Measurements from ENCODE around the gene ASB15.
A peak's percentile ranks its signal among the peaks of the same experiment; 100 is the strongest.
"Not testable (repeated sequence)": the region's sequence is repeated elsewhere in the genome, so short reads cannot be mapped to it uniquely, and the experiment has no call there.

Gene ASB15

DNA sequence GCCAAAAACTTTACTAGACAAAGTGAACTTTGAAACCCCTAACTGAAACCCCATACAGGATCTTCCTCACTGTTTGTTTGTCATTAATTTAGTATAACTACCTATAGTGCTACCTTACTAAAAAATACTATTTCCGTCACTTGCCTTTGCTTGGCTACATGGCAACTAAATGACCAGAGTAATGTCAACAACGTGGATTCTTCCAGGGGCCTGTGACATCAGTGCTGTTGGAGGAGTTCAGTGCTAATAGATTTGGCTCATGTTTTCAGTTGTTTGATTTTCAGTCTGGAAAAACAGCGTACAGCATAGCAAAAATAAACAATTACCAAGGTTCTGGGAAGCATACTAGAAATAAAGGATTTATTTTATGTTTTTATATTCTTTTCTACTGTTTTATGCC is 3.0 kb upstream of the ASB15 start:
- DNase-seq (ENCODE audit: low read depth), result no peak

DNA sequence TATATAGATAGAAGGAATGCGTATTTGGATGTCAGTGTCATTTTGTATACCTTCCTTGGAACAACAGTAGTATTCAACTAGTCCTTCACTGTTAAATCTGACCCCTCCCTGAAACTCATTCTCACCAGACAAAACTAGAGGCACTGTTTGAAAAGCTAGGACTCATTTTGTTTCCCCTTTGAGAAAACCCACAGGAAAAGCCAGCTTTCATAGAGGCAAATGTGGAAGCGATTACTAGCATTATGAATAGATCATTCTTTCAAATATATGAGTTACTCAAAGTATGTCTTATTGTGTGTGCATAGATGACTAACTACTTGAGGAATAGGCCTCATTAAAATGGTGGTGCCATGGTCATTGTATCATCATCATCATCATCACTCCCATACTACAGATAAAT is 1.9 kb upstream of the ASB15 start:
- DNase-seq (ENCODE audit: low read depth), result no peak

DNA sequence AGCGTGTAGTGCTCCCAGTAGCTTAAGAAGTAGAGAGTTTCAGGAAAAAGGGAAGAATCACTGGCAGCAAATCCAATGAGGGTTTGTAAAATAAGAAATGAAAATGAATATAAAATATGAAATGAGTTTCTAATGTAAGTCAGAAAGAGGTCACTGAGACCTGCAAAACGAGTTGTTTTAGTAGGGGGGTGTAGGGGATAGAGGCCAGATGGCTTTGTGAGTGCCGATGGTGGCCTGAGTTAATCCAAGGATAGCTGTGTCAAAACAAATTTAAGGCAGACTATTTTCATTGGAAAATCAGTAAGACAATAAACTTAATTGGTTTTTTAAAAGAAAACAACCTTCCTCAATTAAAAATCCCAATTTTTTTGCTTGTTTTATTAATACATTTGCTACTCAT is 745 bp upstream of the ASB15 start:
- DNase-seq (ENCODE audit: low read depth), result no peak

DNA sequence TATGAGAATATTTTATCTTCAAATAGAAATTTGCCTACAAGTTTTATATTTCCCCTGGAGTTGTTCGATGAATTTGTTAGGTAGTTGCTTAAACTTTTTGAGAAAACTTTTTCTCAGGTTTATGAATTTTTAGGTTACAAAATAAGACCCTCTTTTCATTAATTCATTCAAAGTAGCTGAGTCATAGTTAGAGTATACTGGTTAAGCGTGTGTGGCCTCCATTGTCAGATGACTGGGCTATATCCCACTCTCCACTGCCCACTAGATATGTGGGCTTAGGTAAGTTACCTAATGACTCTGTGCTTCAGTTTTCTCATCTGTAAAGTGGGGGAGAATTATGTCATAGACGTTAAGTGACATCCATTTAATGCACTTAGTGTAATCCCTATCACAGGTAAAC is 1.0 kb downstream of the ASB15 start:
- DNase-seq (ENCODE audit: low read depth), result no peak

DNA sequence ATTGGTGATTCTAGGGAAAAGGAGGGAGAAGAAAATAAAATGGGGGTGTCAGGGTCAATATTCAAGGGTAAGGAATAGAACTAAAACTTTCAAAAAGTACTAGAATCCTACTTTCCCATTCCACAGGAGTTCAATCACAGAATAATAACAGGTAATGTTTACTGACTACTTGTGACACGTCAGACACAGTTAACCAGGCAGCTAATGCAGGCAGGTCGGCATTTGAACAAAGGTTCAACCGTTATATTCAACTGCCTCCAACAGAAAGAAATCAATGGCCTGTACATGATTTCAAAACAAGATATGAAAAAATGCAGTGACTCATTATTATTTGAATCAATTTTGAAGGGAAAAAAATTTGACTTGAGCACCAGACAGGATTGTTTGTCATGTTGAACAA is 3.1 kb downstream of the ASB15 start:
- DNase-seq (ENCODE audit: low read depth), result no peak

DNA sequence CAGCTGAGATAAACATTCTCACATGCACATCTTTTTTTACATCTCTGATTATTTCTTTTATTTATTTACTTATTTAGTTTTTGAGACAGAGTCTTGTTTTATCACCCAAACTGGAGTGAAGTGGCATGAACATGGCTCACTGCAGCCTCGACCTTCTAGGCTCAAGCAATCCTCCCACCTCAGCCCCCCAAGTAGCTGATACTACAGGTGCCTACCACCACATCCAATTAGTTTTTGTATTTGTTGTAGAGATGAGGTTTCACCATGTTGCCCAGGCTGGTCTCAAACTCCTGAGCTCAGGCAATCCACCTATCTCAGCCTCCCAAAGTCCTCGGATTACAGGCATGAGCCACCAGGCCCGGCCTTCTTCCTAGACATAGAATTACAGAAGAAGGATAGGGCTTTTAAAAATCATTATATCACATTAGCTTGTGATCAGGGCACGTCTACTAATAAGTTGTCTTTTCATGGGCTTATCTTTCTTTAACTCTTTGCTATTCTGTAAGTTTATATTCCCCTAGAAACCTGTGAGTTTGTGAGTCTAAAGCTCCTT is 5.9 kb downstream of the ASB15 start:
- DNase-seq (ENCODE audit: low read depth), result no peak

DNA sequence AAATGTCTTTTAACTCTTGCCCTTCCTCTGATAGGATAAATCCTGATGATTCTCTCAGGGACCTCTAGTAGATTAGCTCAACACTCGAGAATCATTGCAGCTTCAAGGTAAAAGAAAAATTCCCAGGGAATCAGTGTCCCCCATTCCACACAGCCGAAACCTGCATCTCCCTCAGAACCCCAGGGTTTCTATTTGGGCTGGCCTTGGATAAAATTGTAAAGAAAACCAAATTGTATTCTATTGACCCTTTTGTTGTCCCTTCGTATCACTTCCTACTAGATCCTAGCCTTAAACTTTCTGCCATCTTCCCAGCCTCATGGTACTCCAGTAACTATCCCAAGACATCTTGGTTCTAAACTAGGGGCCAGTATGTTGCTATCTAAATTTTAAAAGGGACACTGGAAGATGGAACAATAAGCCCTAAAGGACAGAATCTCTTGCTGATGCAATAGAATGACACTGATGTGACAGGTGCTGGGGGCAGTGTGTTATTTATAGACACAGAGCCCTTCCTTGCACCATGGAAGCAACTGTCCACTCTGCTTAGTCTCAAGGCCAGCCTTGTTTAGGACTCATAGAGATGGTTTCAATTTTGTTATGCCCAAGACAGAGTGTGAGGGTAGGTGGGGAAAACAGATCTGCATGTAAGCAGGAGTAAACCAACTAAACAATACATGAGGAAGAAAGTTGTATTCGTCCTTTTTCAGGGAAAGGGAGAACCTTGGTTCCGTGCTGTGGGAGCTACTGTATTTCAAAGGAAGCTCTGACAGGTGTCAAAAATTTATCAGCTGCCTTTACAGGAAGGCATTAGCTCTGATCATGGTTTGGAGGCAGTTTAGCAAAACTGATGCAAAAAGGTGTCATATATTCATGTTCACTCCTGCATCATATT is 7.6 kb downstream of the ASB15 start:
- DNase-seq (ENCODE audit: low read depth), result no peak

DNA sequence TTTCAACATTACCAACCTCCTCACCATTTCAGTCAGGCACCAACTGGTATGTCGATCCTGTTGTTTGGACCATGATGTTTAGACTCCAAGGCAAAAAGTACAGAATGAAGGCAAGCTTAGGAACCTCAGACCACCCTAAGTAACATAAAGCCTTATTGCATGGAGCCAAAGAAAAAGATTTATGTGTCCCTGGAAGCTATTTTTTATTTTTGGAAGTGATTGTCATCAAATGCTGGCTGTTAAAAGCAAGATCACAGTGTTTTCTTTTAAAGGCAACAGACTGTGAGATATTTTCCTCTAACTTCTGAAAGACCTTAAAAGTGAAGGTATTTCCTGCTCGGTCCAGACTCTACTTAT is 8.2 kb downstream of the ASB15 start:
- DNase-seq (ENCODE audit: low read depth), result no peak

DNA sequence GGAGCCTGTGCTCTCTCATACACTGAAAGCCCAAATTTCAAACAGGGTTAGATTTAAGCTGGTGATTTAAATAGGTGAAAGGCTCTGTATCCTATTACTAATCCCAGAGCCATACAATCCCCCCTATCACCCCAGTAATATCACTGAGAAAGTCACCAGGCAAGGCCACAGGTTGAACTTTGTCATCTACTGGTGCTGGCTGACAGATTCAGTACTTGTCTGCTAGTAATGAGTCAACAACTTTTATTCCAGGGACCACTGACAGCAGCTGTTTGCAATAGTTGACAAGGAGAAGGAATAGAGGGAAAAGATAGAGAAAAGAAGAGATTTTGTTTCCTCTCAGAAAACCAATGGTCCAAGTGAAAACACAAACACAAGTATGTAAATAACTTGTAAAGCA is 10.4 kb downstream of the ASB15 start:
- DNase-seq (ENCODE audit: low read depth), result no peak

DNA sequence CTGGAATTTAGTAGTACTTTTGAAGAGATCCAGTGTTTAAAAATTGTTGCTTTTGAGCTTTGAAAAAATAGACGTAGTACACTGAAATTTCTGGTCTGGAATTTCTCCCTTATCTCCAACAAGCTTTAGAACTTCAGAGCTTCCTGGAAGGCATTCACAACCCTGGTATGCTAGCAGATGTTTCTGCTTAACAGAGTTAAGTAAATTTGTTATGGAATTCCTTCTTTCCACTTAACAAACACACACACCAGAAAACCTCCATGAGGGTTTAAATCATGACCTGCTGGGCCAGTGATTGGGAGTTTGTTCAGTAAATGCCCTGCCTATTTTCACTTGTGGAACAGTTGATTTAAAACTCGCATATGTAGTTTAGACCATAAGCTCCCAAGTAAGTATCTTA is 13.7 kb downstream of the ASB15 start:
- DNase-seq (ENCODE audit: low read depth), result no peak

DNA sequence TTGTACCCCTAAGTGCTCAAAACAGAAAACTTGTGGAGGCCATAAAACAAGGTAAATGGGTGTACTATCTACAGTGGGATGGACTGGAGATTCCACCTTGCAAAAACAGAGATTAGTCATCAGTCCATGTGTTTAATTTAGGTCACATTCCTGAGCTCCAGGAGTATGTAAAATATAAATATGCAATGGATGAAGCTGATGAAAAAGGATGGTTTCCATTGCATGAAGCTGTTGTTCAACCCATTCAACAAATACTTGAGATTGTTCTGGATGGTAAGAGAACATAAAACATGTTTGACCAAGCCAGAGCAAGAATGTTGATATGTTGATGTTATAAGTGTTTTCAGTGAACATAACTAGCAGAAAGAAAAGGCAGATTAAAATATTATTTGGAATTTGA is 14.6 kb downstream of the ASB15 start:
- no peak for DNase-seq (ENCODE audit: low read depth)

DNA sequence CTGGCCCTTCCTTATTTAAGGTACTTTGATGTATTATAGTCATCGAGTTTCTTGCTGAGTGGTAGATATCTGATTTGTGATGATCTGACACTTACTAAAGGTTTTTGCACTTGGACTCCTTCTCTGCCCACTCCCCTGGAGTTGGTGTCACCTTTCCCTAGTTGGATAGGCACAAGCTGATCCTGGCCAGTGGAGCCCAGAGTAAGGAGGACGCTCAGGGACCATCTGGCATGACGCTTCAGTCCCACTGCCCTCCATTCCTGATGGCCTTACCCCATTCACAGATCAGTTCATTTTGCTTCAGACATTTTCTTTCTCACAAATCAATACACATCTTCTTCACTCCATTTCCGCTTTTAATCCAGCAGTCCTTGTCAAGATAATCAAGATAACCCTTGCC is 20.1 kb downstream of the ASB15 start:
- no peak for DNase-seq (ENCODE audit: low read depth)

DNA sequence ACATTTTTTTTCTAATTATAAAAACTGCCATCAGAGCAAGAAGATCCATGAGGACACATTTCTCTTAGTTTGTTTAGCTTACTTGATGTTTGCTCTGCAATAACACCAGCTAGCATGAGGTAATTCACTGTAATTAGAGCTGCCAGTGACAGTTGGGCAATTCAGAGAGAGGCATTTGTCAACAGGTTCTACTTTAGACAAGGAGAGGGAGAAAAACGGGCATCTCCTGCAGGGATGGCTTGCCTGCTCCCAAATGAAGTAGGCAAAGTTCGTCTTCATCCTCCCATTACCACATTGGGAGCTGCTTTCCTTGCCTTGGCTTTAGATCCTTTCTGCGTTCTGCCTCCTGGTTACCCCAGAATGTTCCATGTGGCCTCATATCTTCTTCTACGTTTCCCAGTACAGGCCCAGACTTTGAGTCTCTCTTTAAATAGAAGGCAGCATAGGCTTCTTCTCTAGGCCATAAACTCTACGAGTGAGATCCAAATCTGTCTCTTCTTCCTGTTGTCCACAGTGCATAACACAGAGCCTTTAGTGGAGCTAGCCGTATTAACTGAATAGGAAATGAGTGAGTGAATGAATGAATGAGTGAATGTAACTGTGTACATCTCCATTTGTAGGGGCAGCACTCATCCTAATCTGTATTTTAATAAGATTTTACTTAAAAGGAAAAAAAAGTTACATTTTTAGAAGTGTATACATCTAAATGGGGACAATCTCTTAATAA is 21.2 kb downstream of the ASB15 start:
- no peak for DNase-seq (ENCODE audit: low read depth)

DNA sequence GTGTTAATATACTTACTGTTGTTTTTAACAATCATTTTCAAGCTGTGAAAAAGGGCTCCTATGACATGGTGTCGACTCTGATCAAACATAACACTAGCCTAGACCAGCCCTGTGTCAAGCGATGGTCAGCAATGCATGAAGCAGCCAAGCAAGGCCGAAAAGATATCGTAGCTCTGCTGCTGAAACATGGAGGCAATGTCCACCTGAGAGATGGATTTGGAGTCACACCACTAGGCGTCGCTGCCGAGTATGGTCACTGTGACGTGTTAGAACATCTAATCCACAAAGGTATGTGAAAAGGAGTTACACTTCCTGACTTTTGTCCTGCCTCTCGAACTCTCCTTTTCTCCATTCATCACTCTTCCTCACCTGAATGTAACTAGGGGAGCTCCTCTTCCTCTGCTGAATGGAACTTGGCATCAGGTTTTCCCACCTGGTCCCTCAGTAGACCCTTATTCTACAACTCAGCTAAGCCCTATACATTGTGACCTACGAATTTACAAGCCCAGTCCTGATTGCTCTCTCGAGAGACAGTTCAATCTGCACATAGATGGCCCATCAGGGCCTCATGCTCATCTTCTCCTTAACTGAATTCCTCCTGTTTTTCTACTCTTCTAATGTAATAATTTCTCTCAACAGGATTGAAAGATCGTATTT is 23.0 kb downstream of the ASB15 start:
- peak; percentile 30 for DNase-seq (ENCODE audit: low read depth)

DNA sequence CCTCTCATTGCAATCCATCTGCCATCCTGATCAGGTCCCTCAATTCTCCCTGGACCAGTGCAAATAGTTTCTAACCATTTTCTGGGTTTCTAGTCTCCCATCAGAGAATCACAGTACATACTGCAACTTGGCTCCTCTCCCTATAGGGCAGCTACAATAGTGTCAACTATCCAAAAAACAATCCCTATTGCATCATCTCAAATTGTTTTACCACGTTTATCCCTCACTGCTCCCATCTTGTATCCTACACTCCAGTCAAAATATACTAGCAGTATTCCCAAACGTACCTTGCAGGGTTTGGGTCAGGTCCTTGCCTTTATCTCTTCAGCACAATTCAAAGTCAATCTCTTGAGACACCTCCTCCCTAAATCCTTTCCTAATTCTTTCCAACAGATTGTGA is 23.6 kb downstream of the ASB15 start:
- no peak for DNase-seq (ENCODE audit: low read depth)

DNA sequence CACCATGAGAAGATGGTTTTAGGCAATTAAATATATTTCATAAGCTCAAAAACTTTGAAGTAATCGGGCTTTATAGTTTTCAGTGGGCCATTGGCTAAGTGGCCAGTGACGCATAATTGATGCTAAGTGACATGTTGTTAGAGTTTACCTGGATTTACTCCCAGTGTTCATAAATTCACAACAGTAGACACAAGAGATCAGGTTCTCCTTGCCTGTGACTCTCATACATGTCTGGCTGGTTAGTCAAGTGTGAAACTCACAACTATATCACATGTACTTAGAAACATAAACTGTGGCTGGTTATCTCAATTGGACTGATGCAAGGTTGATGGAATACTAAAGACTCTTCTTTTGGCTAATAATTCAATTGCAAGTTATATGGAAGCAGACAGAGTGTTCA is 26.2 kb downstream of the ASB15 start:
- no peak for DNase-seq (ENCODE audit: low read depth)

DNA sequence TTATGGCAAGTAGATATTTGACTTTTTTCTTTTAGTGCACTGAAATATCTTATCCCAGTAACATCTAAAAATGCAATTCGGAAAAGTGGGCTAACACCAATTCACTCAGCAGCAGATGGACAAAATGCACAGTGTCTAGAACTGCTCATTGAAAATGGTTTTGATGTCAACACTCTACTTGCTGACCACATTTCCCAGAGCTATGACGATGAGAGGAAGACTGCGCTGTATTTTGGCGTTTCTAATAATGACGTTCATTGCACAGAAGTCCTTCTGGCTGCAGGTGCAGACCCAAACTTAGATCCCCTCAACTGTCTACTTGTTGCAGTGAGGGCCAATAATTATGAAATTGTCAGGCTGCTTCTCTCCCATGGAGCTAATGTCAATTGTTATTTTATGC is 27.2 kb downstream of the ASB15 start:
- no peak for DNase-seq (ENCODE audit: low read depth)

DNA sequence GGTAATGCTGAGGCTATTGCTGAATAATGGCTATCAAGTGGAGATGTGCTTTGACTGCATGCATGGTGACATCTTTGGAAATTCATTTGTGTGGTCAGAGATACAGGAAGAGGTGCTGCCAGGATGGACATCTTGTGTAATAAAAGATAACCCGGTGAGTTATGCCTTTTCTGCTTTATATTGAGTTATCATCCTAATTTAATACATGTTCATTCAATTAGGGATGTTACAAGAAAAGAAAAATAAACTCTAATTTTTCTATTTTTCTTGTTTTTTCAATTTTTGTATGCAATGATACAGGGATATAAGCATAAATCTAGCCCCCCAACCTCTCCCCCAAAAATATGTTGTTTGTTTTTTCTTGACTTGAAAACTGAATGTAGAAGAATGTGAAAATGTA is 27.7 kb downstream of the ASB15 start:
- no peak for DNase-seq (ENCODE audit: low read depth)

DNA sequence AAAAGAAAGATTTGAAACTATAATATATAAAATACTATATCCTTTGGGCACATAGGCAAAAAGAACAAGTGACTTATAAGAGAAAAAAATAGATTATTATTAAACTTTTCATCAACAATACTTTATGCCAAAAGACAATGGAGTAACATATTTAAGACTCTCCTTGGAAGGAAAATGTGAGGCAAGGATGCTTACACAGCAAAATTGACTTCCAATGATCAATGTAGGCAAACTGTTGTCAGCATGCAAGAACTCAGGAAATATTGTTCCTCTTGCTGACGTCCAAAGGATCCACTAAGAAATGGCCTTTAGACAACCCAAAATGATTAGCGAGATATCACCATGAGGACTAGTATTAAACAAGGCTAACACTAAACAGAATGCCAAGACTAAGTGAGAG is 31.2 kb downstream of the ASB15 start:
- DNase-seq (ENCODE audit: low read depth), result no peak

DNA sequence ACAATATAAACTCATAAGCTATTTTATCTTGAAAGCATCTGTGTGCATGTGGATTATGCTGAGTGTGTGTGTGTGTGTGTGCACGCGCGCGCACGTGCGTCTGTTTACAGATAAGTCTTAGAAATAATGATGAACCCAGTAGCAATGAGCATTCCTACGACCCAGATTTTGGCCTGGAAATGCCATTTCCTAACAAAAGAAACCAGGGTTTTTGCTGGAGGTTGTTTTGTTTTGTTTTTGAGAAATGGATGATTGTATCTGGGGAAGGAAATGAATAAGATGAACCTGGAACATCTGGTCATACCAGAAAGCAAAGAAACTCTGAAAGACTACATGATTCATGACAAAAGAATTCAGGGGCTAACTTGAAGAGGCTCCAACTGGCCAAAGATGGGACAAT is 31.9 kb downstream of the ASB15 start:
- no peak for DNase-seq (ENCODE audit: low read depth)

DNA sequence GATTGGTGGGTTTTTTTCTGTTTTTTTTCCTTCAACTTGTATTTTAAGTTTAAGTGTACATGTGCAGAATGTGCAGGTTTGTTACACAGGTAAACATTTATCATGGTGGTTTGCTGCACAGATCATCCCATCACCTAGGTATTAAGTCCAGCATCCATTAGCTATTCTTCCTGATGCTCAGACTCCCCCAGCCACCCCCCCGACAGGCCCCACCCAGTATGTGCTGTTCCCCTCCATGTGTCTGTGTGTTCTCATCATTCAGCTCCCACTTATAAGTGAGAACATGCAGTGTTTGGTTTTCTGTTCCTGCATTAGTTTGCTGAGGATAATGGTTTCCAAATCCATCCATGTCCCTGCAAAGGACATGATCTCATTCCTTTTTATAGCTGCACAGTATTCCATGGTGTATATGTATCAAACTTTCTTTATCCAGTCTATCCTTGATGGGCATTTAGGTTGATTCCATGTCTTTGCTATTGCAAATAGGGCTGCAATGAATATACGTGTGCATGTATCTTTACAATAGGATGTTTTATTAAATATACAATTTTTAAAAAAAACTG is 32.5 kb downstream of the ASB15 start:
- not testable (repeated sequence) for DNase-seq (ENCODE audit: low read depth)

DNA sequence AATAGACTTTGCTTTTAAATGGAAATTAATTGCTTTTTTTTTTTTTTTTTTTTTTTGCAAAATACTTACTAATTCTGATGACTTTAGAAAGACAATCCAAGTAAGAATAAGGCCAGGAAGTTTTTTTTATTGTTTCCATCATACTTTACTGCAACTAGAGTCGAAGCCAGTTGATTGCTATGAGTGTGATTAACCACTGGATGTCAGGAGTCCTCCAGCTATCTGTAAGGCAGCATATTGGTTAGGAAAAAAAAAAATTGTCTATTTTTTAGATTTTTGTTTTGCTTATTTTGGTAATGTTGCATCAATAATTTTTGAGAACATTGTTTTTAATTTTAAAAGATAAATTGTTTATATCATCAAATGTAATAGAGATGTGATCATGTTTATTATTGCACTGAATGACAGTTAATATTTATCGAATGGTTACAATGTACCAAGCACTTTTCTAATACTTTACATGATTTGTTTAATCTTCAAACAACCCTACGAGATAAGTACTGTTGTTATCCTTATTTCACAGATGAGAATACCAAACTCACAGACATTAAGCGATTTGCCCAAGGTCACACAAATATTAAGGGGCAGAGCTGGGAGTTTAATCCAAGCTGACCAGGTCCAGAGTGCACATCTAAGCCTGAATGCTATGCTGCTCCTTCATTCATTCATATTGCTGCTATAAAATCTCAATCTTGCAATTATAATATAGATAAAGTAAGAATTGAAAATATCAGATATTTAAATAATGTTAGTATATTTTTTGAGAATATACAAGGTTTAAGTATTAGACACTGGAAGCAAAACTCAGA is 34.1 kb downstream of the ASB15 start:
- no peak for DNase-seq (ENCODE audit: low read depth)
